Kidney tubule cell (primary cell): ENCODE results near the gene CBX6.

Experiments used
- DNase-seq: peaks from one replicate; pipeline ENCODE4 v3.0.0-alpha.2; 2018; ENCODE audit warnings: low spot score

The CBX6 gene

GRCh38 chr22:38819387-38819940, 52.6 kb downstream of the CBX6 start:
- DNase-seq: no peak

GRCh38 chr22:38817196-38817595, 54.8 kb downstream of the CBX6 start:
- no peak for DNase-seq

GRCh38 chr22:38815842-38816241, 56.2 kb downstream of the CBX6 start:
- no peak for DNase-seq
